CD4-positive, alpha-beta T cell treated with Interleukin-4 for 4 hours (primary cell): ENCODE data around the gene AUNIP.

Source experiments
- DNase-seq: peaks from one replicate; pipeline ENCODE4 v3.0.0-alpha.2; 2020

AUNIP gene

DNA sequence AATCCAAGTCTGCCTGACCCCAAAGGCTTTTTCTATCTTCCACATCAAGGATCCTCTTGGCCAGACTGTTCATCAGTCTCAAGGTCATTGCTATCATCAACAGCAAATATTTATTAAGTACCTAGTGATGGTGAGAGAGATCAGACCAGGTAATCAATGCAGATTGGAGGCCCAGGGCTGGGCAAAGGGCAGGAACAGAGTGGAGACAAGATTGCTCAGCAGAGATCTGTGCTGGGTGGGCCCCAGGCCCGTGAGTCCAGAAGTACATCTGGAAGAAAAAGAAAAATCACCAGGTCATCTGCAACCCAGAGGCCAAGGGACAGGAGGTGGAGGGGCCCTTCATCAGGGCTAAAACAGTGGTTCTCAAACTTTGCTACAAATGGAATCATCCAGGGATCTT lies 26.3 kb upstream of the AUNIP start:
- DNase-seq: no peak

DNA sequence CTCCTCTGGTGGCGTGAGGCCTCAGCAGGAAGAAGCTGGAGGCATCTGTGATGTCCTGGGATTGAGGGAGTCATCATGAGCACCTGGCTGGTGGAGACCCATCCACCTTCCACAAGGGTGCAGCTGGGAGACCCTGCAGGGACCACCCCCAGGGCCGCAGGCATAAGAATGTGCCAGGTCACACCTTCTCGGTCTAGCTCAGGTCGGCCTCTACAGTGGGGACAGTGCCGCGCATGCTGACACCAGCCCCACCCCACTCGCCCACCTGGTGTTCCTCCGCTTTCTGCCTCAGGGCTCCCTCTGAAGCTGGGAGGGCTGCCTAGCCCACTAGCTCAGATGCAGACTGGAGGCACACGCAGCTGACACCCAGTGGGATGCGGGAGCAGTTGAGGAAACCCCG lies 22.0 kb upstream of the AUNIP start:
- DNase-seq: no peak

DNA sequence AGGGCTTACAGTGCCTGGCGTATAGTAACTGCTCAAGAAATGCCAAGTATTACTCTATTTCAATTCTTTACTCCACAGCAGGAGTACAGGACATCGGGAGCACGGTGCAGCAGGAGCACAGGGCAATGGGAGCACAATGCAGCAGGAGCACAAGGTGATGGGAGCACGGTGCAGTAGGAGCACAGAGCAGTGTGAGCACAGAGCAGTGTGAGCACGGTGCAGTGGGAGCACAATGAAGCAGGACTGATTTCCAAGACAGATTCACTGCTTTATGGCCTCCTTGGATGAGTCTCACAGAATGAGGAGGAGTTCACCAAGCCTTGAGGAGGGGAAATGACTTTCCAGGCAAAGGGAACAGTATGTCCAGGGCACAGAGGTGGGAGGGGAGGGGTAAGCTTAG lies 21.3 kb upstream of the AUNIP start:
- DNase-seq: no peak

DNA sequence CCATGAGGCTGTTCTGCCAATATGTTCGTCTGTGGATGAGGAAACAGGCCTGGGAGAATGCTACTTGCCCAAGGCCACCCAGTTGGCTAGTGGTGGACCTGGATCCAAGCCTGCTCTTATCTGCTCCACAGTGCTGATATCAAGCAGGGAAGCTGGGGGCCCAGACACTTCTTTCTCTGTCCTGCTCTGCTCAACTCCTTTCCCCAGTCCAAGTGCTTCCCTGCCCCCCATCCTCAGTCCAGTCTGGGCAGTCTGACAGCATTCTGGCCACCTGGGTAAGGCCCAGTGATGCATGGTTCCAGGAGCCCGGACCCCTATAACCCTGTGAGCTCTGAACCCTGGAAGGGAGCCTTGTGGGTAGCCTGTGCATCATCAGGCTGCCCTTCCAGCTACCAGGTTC lies 20.4 kb upstream of the AUNIP start:
- no peak for DNase-seq

DNA sequence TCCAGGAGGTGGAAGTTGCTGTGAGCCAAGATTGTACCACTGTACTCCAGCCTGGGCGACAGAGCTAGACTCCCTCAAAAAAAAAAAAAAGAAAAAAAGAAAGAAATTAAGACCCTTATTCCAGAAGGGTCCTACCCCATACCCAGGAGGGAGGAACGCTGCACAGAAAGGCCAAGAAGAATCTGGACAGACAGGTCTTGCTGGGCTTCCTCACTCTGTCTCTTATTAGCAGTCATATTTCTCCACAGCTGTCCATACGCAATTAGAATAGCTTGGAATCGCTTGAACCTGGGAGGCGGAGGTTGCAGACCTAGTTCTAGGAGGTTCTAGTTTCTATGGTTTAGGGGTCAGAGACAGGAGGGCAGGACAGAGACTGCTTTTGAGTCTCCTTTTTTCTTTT lies 19.4 kb upstream of the AUNIP start:
- DNase-seq: no peak

DNA sequence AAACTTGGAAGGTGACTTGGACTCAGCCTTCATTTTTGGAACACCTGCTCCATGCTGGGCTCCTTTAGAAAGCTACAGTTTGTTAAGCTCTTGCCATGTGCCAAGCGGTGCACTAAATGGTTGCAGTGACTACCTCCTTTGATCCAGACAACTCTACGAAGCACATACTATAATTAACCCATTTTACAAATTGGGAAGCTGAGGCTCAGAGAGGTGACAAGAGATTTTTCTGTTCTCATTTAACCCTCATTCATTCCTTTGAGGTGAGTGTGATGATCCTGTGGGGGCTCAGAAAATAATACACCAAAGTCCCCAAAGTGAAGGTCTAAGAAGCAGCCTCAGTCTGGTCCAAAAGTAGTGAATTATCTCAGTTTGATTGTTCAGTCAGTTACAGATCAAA lies 17.9 kb upstream of the AUNIP start:
- no peak for DNase-seq

DNA sequence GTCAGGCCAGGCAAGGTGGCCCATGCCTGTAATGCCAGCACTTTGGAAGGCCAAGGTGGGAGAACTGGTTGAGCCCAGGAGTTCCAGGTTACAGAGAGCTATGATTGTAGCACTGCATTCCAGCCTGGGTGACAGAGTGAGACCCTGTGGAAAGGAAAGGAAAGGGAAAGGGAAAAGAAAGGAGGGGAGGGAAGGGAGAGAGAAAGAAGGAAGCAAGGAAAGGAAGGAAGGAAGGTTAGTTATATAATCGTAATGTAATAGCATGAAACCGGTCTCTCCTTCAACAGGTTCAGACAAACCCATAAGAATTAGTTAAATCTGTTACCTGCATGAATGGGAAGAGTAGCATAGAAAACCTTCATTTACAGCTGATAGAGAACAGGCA lies 17.4 kb upstream of the AUNIP start:
- no peak for DNase-seq

DNA sequence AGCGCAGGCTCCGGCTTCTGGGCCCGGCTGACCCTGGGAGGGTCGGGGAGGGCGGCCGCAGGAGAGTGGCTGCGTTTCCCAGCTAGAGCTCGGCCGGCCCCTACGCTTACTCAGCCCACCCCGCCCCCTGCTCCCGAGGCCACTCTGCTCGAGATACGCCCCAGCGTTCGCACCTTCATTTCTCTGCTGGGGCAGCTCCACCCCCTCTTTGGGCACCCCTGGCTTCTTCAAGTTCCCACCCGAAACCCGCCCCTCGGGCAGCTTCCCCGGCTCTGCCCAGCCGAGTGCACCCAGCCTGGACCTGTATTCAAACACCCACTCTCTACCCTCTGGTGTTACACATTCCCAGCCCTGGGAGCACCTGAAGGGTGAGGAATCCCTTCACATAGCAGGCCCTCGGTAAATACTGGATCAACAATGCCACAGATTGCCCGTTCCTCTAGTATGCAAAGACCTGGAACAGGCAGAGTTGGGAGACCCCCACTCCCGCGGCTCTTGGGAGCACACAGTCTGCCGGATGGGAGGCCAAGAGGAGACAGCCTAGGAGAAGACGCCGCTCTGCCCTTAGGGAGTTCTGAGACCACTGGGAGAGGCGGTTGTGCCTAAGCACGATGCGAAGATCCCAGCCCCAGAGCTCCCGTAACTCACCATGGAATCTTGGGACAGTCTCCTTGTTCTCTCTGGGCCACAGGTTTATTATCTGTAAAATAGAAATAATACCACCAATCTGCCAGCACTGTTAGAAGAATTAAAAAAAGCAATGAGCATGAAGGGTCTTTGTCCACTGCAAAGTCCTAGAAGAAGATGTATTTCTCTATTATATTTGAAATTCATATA lies 16.8 kb upstream of the AUNIP start:
- no peak for DNase-seq

DNA sequence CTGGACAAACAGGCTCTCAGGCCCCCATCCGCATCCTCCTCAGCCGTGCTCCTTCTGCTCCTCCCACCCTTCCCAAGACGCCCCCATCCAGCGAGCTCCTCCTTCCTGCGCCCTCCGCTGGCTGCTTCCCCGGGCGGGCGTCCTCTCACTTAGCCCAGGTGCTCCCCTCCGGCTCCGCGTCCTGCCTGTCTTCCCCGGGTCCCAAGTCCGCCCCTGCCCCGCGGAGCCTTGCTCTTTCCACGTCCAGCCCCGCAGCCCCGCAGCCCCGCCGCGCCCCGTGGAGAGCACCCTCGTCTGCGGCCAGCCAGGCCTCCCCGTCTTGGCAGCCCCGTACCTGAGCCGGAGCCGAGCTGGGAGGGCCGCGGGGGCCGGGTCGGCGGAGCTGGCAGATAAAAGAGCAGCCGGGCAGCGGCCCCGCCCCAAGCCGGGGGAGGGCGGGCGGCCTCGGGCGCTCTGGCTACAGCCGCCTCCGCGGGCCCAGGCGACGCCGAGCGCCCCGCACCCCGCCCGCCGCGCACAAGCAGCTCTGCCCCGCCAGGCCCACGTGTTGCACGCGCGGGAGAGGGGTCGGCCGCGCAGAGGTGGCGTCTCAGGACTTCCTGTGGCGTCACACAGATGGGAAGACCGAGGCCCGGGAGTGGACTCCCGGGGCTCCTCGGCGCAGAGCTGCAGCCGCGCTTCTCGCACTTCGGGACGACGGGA lies 16.0 kb upstream of the AUNIP start, which contains the start of gene PAQR7:
Gene PAQR7 (minus strand): TSS at position 555 of the 702 bp plus-strand sequence. CDS start 11,869 bp downstream, outside the sequence.
- peak; percentile 29 for DNase-seq

DNA sequence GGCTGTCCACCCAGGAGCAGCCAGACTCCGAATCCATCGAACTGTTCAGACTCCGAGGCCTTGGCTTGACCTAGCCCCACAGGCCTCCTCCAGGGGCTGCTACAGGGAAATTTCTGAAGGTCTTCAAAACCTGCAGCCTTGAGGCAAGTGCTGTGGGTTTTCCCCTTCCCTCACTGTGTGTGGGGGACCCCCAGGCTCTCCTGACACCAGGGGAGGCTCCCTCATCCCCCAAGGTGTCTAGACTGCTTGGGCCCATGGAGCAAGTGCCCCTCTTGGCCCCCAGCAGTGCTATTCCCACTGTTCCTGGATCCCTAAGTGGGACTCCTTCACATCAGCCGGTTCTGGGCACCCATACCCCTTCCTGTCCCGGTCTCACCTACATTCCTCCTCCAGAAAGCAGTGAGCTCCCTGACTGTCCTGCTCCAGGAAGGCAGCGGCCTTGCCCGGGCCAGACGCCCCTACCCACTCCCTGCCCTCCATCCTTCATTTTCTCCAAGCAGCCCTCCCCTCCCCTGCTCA lies 15.4 kb upstream of the AUNIP start:
- DNase-seq: no peak

DNA sequence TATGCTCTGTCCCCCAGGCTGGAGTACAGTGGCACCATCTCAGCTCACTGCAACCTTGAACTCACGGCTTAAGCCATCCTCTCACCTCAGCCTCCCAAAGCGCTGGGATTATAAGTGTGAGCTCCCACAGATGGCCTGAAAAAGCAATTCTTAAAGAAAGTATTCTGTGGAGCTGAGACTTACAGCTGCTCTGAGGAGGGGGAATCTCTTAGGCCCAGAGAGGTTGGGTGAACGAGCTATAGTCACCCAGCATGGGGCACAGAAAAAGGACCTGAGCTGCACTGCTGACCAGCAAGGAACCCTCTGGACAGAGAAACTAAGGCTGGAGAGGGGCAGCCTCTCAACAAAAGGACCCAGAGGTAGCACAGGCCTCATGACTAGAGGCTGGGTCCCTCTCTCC lies 15.0 kb upstream of the AUNIP start:
- DNase-seq: no peak

DNA sequence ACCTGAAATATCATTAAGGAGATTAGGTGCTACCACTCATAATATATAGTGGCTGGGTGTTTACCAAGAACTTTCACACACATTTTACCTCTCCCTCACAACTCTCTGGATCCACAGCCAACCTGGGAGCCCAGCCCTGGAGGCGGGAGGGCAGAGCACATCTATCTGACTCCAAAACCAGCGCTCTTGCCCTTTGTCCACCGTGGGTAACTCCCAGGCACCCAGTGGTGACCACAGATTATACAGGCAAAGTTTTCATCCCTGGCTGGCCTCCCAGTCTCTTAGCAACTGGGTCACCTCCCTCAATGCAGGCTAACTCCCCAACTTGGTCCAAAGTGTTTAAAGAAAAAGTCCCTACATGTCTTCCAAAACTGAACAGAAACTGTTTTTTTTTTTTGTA lies 13.9 kb upstream of the AUNIP start:
- no peak for DNase-seq

DNA sequence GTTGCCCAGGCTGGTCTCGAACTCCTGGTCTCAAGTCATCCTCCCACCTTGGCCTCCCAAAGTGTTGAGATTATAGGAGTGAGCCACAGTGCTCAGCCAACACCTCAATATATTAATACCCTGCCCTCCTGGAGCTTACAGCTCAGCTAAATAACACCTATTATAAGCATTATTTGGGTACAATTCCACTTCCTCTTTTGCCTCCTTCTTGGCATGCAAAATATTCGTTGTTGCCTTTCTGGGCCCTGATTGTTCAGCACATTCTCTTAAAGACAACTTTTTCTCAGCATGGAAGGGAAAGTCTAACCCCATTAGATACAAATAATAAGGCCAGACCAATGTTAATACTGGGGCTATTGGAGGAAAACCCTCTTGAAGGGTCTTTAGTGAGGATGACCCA lies 13.5 kb upstream of the AUNIP start:
- DNase-seq: no peak

DNA sequence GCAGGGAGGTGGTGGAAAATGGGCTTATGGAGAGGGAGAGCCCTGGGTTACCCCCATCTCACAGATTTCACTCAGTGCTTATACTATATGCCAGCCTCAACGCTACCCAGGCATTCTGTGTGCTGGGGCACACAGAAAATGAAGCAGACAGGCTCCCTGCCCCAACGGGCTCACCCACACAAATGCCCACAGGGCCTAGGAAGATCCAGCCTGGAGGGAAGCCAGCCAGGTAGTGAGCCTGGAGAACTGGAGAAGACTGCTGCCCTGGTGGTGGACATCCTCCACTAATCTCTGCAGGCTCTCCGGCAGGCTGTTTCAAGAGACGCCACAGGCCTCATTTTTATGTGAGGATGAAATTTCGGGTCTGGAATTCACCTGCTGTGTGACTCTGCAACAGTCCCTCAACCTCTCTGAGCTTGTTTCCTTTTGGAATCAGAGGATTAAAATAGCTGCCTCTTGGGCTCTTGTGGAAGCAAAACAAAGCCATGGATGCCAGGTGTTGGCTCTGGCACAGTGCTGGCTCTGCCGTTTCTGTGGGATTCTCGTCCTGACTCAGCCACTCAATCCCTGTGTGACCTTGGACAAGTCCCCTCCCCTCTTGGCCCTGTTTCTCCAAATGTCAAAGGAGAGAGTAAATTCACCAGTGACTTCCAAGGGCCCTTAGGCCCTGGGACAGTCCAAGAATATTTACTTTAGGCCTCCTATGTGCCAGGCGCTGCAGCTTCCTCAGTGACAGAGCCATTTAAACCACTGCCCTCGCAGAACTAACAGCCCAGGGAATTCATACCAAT lies 12.6 kb upstream of the AUNIP start:
- DNase-seq: no peak

DNA sequence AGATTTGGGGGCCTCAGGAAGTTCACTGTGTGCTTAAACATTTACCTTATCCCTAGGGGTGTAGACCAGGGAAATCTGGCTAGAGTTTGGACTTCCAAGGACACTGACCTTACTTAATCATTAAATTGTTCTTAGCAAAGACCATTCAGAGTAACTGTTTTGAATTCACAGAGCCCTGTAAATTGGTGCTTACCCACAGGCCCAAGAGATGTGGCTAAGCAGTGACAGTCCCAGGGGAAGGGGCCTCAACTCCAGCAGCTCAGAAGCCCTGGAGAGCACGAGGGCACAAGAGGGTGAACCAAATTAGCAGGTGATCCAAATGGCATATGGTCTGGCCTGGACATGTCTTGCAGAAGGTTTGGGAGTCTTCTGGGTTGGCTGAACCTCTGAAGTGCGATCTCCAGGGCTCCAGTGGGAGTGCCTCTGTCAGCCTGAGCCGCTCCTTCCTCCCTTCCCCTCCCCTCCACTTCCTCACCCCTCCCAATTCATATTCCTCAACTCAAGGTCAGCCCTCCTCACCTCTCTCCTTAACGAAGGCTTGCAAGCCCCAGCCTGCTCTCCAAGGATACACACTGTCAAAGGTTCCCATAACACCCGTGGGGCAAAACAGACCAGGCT lies 11.9 kb upstream of the AUNIP start:
- DNase-seq: no peak

DNA sequence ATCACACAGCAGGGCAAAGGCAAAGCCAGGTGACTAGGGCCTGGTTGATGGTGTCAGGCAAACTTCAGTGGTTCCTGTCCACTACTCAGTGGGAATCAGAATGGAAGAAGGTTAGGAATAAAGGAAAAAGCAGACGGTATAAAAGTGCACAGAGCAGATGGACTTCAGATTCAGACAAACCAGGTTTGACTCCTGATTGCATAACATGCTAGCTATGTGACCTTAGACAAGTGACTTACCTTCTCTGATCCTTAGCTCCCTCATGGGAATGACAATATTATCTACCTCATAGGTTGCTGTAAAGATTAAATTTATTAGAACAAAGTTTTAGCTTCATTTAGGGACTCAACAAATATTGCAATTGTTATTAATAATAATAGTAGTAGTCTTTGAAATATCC lies 11.4 kb upstream of the AUNIP start:
- no peak for DNase-seq

DNA sequence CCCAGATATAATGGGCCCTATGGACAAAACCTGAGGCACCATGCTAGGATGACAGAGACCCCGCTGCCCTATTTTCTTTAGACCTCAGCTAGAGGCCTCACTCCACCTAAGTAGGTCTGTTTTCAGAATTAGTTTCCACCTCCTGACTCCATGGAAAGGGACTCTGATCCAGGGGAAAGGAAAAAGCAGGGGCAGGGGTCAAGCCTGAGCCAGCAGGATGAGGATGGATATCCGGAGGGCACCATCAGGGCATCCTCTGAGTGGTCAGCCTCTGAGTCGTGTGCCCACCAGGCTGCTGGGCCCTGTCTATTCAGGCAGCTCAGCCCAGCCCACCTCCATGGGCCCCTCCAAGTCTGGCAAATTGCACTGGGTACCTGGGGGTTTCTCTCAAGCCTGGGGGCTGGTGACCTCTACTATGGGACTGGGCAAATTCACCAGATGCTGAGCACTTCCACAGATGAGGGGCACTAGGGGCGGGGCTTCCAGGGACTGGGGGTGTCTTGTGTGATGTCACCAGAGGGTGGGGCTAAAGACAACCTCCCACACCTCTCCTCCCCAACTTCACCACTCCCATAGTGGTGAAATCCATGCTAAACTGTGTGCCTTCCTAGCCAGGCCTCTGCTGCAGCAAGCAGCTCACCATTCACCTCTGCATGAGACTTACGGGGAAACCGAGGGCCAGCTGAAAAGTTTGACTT lies 10.8 kb upstream of the AUNIP start:
- DNase-seq: no peak

DNA sequence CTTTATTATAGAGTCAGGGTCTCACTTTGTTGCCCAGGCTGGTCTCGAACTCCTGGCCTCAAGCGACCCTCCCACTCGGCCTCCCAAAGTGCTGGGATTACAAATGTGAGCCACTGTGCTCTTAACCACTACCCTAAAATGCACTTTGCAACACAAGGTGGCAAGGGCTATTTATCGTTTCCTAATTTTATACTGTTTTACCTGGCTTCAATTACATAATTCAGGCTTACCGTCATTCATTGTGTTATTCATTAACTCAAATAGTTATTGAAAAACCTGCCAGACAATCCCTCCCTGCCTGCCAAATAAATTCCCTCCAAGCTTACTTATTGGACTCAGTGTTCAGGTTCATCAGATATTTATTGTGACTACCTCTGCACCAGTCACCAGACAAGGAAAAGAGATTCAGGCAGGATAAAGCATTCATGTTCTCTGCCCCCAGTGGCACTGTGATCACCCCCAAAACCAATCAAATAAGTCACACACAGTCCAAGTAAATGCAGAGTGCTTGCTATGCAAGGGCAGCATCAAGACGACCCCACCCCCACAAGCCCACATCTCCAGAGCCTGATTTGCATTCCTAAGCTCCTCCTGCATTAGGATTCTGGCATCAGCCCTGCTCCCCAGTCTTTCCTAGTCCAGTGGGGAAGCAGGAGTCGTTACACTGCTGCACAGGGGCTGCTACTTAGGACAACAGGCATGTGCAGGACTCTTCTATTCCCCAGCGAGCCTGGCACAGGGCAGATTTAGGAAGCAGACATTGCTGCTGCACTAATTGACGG lies 8.1 kb upstream of the AUNIP start:
- DNase-seq: no peak

DNA sequence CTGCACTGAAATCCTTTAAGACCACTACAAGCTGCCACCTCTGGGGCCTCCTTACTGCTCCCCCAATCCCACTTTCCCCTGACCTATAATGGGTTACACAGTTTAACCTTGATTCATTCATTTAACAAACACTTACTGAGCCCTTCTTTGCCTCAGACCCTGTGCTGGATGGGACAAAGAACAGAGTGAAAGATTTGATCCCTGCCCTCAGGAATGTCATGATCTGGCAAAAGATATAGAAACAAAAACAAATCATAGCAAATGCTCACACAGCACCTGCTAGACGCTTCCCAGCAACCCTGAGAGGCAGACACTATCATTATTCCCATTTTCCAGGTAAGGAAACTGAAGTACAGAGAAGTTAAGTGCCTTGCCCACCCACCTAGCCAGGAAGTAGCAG lies 7.0 kb upstream of the AUNIP start:
- no peak for DNase-seq

DNA sequence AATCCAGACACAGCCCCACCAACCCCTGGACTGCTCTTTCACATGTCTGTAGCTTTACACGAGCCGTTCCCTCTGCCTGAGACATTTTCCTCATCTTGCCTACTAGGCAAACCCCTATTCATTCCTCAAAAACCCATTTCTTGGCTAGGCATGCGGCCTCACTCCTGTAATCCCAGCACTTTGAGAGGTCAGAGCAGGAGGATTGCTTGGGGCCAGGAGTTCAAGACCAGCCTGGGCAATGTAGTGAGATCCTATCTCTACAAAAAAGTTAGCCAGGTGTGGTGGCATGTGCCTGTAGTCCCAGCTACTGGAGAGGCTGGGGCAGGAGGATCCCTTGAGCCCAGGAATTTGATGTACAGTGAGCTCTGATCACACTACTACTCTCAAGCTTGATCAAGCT lies 5.2 kb upstream of the AUNIP start:
- DNase-seq: no peak

DNA sequence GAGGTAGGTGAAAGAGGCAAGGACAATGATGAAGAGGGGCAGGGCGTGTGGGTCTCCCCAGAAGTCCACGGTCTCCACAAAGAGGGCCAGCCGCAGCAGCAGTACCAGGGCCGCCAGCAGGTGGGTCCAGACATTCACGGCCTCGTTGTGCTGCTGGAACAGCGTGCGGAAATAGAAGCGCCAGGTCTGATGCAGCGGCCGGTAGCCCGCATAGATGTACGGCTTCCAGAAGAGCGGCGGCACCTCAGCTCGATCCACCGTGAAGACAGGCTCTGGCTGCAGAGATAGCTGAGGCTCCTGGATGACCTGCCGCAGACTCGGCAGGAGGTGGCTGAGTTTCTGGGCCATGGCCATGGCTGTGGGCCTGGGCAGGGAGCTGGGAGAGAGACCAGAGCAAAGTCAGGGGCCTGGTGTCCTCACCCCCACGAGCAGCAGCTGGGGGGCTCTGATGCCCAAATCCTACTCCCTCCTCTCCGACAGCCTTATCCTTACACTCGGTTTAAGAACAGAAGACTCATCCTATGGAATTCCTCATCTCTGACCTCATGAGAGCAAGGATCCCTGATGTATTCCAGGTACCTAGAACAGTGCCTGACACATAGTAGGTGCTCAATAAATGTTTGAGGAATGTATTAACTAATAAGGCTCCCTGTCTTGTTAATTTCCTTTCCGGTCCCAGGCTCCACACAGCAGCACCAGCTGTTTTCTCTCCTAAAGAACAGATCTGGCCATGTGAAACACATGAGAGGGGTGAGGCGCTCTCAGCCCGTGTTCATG lies 4.4 kb upstream of the AUNIP start:
- DNase-seq: no peak
